HFFc6 (cell line): ENCODE results near the gene SBF2. TPM values are rescaled to one million over a fixed set of nuclear protein-coding genes. Genes with fewer than 3 reads are reported as not detected.
A peak's percentile ranks its signal among the peaks of the same experiment; 100 is the strongest.

Experiments used
- DNase-seq: peaks from one replicate; pipeline ENCODE4 v3.0.0-alpha.2; 2018
- H3K27ac Mint-ChIP-seq: 2 replicates; pipeline ENCODE4 v1.8.0; 2020; ENCODE audit warnings: mild to moderate bottlenecking, mixed read lengths
- H3K27me3 Mint-ChIP-seq: 2 replicates; pipeline ENCODE4 v1.8.0; 2021; ENCODE audit warnings: mild to moderate bottlenecking, moderate library complexity, mixed read lengths; ENCODE audit not compliant: insufficient read depth
- H3K36me3 Mint-ChIP-seq: 2 replicates; pipeline ENCODE4 v1.8.0; 2021; ENCODE audit warnings: low read depth, mixed read lengths
- H3K4me1 Mint-ChIP-seq: 2 replicates; pipeline ENCODE4 v1.8.0; 2020; ENCODE audit warnings: low read depth, mixed read lengths
- H3K4me3 Mint-ChIP-seq: 2 replicates; pipeline ENCODE4 v1.8.0; 2020; ENCODE audit warnings: mild to moderate bottlenecking, moderate library complexity, mixed read lengths
- H3K9me3 Mint-ChIP-seq: 2 replicates; pipeline ENCODE4 v1.8.0; 2020; ENCODE audit warnings: mild to moderate bottlenecking, mixed read lengths
- CTCF ChIP-seq: fragments of 200-600 bp; sonication (generic); IDR thresholded peaks from 2 replicates; pipeline ENCODE4 v1.5.0; 2021; ENCODE audit warnings: antibody characterized with exemption, mild to moderate bottlenecking
- total RNA-seq, 6 experiments: library from RNA; stranded (reverse); fragmentation: NEBNext Ultra II Directional; extraction: Animal tissue kit (Norgen Biotek cat#: 25700); gene quantifications; 2 replicates in 1 of 6; 3 replicates in 5 of 6; pipeline ENCODE4 v1.2.3, GENCODE V29; 2021

Gene SBF2
- total RNA-seq, 6 experiments from 2014 or later, result 25.2 to 36.0 (median 30.7) TPM

DNA sequence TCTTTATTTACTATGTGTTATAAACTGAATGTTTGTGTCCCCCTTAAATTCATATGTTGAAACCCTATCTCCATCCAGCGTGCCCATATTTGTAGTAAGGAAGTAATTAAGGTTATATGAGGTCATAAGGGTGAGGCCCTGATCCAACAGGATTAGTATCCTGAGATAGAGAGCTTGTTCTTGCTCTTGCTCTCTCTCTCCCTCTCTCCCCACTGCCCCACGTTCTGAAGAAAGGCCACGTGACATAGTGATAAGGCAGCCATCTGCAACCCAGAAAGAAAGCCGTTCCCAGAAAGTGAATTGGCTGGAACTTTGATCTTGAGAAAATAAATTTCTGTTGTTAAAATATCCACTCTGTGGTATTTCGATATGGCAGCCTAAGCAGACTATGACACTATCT, 417.7 kb downstream of the SBF2 start:
- no peak overlapping the region for H3K4me3 Mint-ChIP-seq
- H3K9me3 Mint-ChIP-seq, result peaks cover 16% of the 10 kb centered on the region
- peaks cover 38% of the 10 kb centered on the region for H3K4me1 Mint-ChIP-seq
- H3K27me3 Mint-ChIP-seq, result no peaks in the 10 kb centered on the region; the same call in none of the 2 replicates
- H3K27ac Mint-ChIP-seq, result peak overlapping the region; percentile 4; the same call in 1 of the 2 replicates
- DNase-seq, result no peak
- TF ChIP-seq CTCF, result no peak
- H3K36me3 Mint-ChIP-seq, result peaks cover 30% of the 10 kb centered on the region

GRCh38 chr11:9875862-9876261, 418.2 kb downstream of the SBF2 start:
- H3K4me3 Mint-ChIP-seq, result no peak overlapping the region
- peaks cover 34% of the 10 kb centered on the region for H3K36me3 Mint-ChIP-seq
- peaks cover 16% of the 10 kb centered on the region for H3K9me3 Mint-ChIP-seq
- peaks cover 38% of the 10 kb centered on the region for H3K4me1 Mint-ChIP-seq
- TF ChIP-seq CTCF, result no peak
- H3K27me3 Mint-ChIP-seq, result no peaks in the 10 kb centered on the region; the same call in none of the 2 replicates
- DNase-seq, result no peak
- peak overlapping the region; percentile 4; the same call in 1 of the 2 replicates for H3K27ac Mint-ChIP-seq

DNA sequence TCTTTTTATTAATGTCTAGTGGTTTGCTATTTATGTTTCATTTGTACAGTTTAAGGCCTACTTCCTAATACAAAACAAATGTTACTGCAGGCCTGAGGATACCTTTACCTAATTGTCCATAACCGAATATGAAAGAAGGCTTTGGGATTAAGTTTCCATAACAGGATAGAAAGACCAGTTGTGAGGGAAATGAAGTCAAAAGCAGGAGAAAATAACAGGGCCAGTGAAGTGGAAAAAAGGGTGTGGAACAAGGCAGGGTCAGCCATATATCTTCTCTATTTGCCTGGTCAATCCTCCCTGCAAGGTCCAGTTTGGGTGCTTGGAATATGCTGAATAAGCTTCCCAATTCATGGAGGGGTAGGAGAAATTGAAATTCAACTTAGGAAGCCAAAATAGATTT, 418.6 kb downstream of the SBF2 start:
- H3K27ac Mint-ChIP-seq, result no peak overlapping the region; the same call in 1 of the 2 replicates
- no peaks in the 10 kb centered on the region; the same call in none of the 2 replicates for H3K27me3 Mint-ChIP-seq
- DNase-seq, result no peak
- peaks cover 38% of the 10 kb centered on the region for H3K4me1 Mint-ChIP-seq
- peaks cover 16% of the 10 kb centered on the region for H3K9me3 Mint-ChIP-seq
- H3K36me3 Mint-ChIP-seq, result peaks cover 39% of the 10 kb centered on the region
- TF ChIP-seq CTCF, result no peak
- no peak overlapping the region for H3K4me3 Mint-ChIP-seq

- no peak for TF ChIP-seq CTCF
- peaks cover 16% of the 10 kb centered on the region for H3K9me3 Mint-ChIP-seq
Measured at GRCh38 chr11:9874466-9874865, 419.6 kb downstream of the SBF2 start.

DNA sequence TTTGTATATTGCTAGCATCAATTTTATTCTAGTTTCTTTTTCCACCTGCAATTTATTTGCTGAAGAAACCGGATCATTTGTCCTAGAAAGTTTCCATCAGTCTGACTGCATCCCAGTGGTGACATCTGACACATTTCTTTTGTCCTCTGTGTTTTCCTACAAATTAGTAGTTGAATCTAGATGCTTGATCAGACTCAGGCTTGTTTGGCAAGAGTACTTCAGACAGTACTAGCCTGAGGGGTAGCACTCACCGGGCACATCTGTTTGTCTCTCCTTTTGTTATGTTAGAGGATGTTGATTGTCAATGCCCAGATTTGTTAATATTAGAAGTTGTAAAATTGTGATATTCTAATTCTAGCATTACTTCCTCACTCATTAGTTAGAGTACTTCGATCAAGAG, 425.4 kb downstream of the SBF2 start:
- Mint-ChIP-seq H3K27ac (0 out of 2 replicates have a peak overlapping the region, but pooled peaks have one; percentile 16), H3K36me3 (peaks cover 44% of the 10 kb centered on the region), H3K4me3 (no peak overlapping the region), H3K27me3 (no peaks in the 10 kb centered on the region), H3K4me1 (peaks cover 16% of the 10 kb centered on the region), H3K9me3 (no peaks in the 10 kb centered on the region)
- DNase-seq, result no peak
- TF ChIP-seq CTCF, result no peak

More at GRCh38 chr11:9874466-9874865, 419.6 kb downstream of the SBF2 start:
- H3K4me1 Mint-ChIP-seq, result peaks cover 37% of the 10 kb centered on the region
- H3K36me3 Mint-ChIP-seq, result peaks cover 48% of the 10 kb centered on the region
- DNase-seq, result no peak
- no peak overlapping the region for H3K4me3 Mint-ChIP-seq
- no peak overlapping the region for H3K27ac Mint-ChIP-seq
- no peaks in the 10 kb centered on the region; the same call in none of the 2 replicates for H3K27me3 Mint-ChIP-seq

GRCh38 chr11:9862981-9863380, 431.0 kb downstream of the SBF2 start:
- Mint-ChIP-seq H3K36me3 (peaks cover 15% of the 10 kb centered on the region), H3K9me3 (no peaks in the 10 kb centered on the region), H3K27ac (peak overlapping the region; percentile 75), H3K4me3 (no peak overlapping the region), H3K27me3 (no peaks in the 10 kb centered on the region), H3K4me1 (peaks cover 62% of the 10 kb centered on the region)
- no peak for DNase-seq
- TF ChIP-seq CTCF, result no peak
